B cell (primary cell): ENCODE data around the gene WAC. TPM values are rescaled to one million over a fixed set of nuclear protein-coding genes. Genes with fewer than 3 reads are reported as not detected.

Experiments used
- ATAC-seq: fragments of 200-7000 bp; cut with Tn5 transposase; one replicate; pipeline ENCODE4 v1.10.0; 2021; ENCODE audit warnings: low read depth, mild to moderate bottlenecking, moderate number of reproducible peaks, moderate library complexity
- CTCF ChIA-PET: fragments of 350-600 bp; sonication (Branson Sonifier 250); formaldehyde crosslinking; loops from one replicate; lab custom pipeline; 2021; ENCODE audit warnings: antibody characterized with exemption, inconsistent platforms; lab: Charles Lee
- POLR2A ChIA-PET: fragments of 350-600 bp; sonication (Branson Sonifier 250); formaldehyde crosslinking; loops from one replicate; lab custom pipeline; 2021; ENCODE audit warnings: antibody characterized with exemption; lab: Charles Lee
- DNase-seq: peaks from one replicate; pipeline ENCODE4 v3.0.0; 2013
- H2AFZ ChIP-seq: 2 replicates; pipeline ENCODE4 v1.6.1; 2012; ENCODE audit warnings: mild to moderate bottlenecking, low read depth, low read length; ENCODE audit not compliant: insufficient read depth, poor library complexity, severe bottlenecking
- H3K27ac ChIP-seq, 2 donors: 1 replicate in 1 of 2; 2 replicates in 1 of 2; pipeline ENCODE4 v1.5.1; 2012 to 2013; ENCODE audit warnings: low read length in 2 of 2, mild to moderate bottlenecking in 2 of 2, moderate library complexity in 1 of 2
- H3K27me3 ChIP-seq, 4 experiments: fragments of 200-600 bp in 1 of 4; sonication (generic) in 1 of 4; replicated peaks in 1 of 4; 1 replicate in 2 of 4; 2 replicates in 2 of 4; pipeline versions ENCODE4 v1.6.1 to v1.7.0; 2013 to 2016; ENCODE audit warnings: low read length in 3 of 4, mild to moderate bottlenecking in 2 of 4, mixed read lengths in 1 of 4, moderate library complexity in 1 of 4; ENCODE audit not compliant: insufficient read depth in 4 of 4, control insufficient read depth in 3 of 4; ENCODE audit errors: control extremely low read depth in 1 of 4
- H3K36me3 ChIP-seq, 2 experiments: replicated peaks in 1 of 2; 1 replicate in 1 of 2; 2 replicates in 1 of 2; pipeline versions ENCODE4 v1.6.1 to v1.7.1; 2013; ENCODE audit warnings: low read length in 1 of 2; ENCODE audit not compliant: insufficient read depth in 2 of 2, control insufficient read depth in 1 of 2; ENCODE audit errors: control extremely low read depth in 1 of 2, extremely low read depth in 1 of 2
- H3K4me1 ChIP-seq, 2 donors: fragments of 200-600 bp in 1 of 2; sonication (generic) in 1 of 2; 1 replicate in 1 of 2; 2 replicates in 1 of 2; pipeline versions ENCODE4 v1.5.1 to v1.6.1; 2013 to 2017; ENCODE audit warnings: low read length in 2 of 2; ENCODE audit not compliant: control insufficient read depth in 2 of 2, insufficient read depth in 2 of 2
- H3K4me2 ChIP-seq: replicated peaks from 2 replicates; pipeline ENCODE3; 2012; ENCODE audit warnings: mild to moderate bottlenecking, low read depth, low read length; ENCODE audit not compliant: poor library complexity, severe bottlenecking
- H3K4me3 ChIP-seq, 5 experiments: fragments of 200-600 bp in 1 of 5; sonication (generic) in 1 of 5; 1 replicate in 3 of 5; 2 replicates in 2 of 5; pipeline versions ENCODE4 v1.5.1 to v1.7.0; 2011 to 2016; ENCODE audit warnings: low read length in 4 of 5, mild to moderate bottlenecking in 4 of 5, low read depth in 2 of 5, control low read depth in 1 of 5, moderate library complexity in 1 of 5; ENCODE audit not compliant: insufficient read depth in 1 of 5; ENCODE audit errors: control extremely low read depth in 1 of 5, extremely low read depth in 1 of 5
- H3K79me2 ChIP-seq: fragments of 200-600 bp; sonication (generic); one replicate; pipeline ENCODE4 v1.6.0; 2016; ENCODE audit warnings: low read length; ENCODE audit not compliant: control insufficient read depth, insufficient read depth
- H3K9ac ChIP-seq: fragments of 200-600 bp; sonication (generic); 2 replicates; pipeline ENCODE4 v1.6.1; 2017; ENCODE audit warnings: mild to moderate bottlenecking, low read length, moderate library complexity
- H3K9me3 ChIP-seq, 3 donors: one replicate each; pipeline versions ENCODE4 v1.6.1 to v1.7.1; 2013; ENCODE audit warnings: low read length in 2 of 3; ENCODE audit not compliant: control insufficient read depth in 2 of 3, insufficient read depth in 1 of 3; ENCODE audit errors: control extremely low read depth in 1 of 3
- H4K20me1 ChIP-seq: 2 replicates; pipeline ENCODE4 v1.6.0; 2012; ENCODE audit warnings: mild to moderate bottlenecking, low read length; ENCODE audit not compliant: insufficient read depth, control insufficient read depth, poor library complexity, severe bottlenecking
- H3K27ac Mint-ChIP-seq: one replicate; pipeline ENCODE4 v1.8.0; 2021; ENCODE audit warnings: mixed read lengths
- H3K27me3 Mint-ChIP-seq: one replicate; pipeline ENCODE4 v1.8.0; 2021; ENCODE audit warnings: mixed read lengths
- H3K4me1 Mint-ChIP-seq: one replicate; pipeline ENCODE4 v1.8.0; 2021; ENCODE audit warnings: mixed read lengths
- H3K4me3 Mint-ChIP-seq: one replicate; pipeline ENCODE4 v1.8.0; 2021; ENCODE audit warnings: mixed read lengths
- H3K9me3 Mint-ChIP-seq: one replicate; pipeline ENCODE4 v1.8.0; 2022; ENCODE audit warnings: mixed read lengths; ENCODE audit not compliant: insufficient read depth
- EZH2 ChIP-seq: IDR thresholded peaks from 2 replicates; pipeline ENCODE4 v1.6.1; 2012; ENCODE audit warnings: borderline replicate concordance, low read depth, mild to moderate bottlenecking, moderate library complexity, low read length; ENCODE audit not compliant: insufficient read depth, poor library complexity, severe bottlenecking
- WGBS: methylation state at CpG from one replicate; pipeline ENCODE4 v1.1.5; 2013; ENCODE audit warnings: missing lambda C conversion rate; ENCODE audit not compliant: insufficient coverage; 5-methylcytosine and 5-hydroxymethylcytosine counted together
- intact Hi-C: fragments of 100-400 bp; cut with micrococcal nuclease; formaldehyde crosslinking; loops from one replicate; pipeline ENCODE4 v1.10.0; 2022
- polyA plus RNA-seq: library from polyadenylated mRNA; depleted of rRNA; stranded (reverse); fragments of >200 nt; gene quantifications from 2 replicates; pipeline ENCODE4 v1.2.3, GENCODE V29; 2012
- total RNA-seq, 2 donors: library from RNA; stranded (reverse); fragments of 120-200 nt in 1 of 2; gene quantifications; 1 replicate in 1 of 2; 2 replicates in 1 of 2; pipeline versions ENCODE4 v1.2.3 to v1.2.4, GENCODE V29; 2013 to 2022
- TF ChIP-seq, protein P1 (sequence below): fragments of 200-600 bp; IDR thresholded peaks from one replicate; pipeline ENCODE4 v1.8.0; 2022; ENCODE audit warnings: antibody characterized with exemption, mild to moderate bottlenecking

Gene WAC
- total and polyA plus RNA-seq, 2 donors (not counting 1 experiment from before 2014, with no cell fraction given), result 77.4 to 196 TPM

DNA sequence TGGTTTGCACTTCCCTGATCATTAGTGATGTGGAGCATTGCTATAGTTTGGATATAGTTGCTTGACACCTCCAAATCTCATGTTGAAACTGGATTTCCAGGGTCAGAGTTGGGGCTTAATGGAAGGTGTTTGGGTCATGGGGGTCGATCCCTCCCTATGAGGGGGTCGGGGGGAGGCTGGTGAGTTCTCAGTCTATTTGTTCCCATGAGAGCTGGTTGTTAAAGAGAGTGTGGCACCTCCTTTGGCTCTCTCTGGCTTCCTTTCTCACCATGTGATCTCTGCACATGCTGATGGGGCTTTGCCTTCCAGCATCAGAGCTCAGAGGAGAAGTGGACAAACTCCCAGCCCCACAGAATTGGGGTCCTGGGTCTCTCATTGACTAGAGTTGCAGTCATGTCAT is 107.6 kb downstream of the WAC start:
- TF ChIP-seq, protein P1, sequence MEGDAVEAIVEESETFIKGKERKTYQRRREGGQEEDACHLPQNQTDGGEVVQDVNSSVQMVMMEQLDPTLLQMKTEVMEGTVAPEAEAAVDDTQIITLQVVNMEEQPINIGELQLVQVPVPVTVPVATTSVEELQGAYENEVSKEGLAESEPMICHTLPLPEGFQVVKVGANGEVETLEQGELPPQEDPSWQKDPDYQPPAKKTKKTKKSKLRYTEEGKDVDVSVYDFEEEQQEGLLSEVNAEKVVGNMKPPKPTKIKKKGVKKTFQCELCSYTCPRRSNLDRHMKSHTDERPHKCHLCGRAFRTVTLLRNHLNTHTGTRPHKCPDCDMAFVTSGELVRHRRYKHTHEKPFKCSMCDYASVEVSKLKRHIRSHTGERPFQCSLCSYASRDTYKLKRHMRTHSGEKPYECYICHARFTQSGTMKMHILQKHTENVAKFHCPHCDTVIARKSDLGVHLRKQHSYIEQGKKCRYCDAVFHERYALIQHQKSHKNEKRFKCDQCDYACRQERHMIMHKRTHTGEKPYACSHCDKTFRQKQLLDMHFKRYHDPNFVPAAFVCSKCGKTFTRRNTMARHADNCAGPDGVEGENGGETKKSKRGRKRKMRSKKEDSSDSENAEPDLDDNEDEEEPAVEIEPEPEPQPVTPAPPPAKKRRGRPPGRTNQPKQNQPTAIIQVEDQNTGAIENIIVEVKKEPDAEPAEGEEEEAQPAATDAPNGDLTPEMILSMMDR, result no peak
- no peak for TF ChIP-seq EZH2
- H3K9ac ChIP-seq, result no peak overlapping the region
- Mint-ChIP-seq H3K27ac (no peak overlapping the region), H3K4me3 (no peak overlapping the region), H3K4me1 (no peaks in the 10 kb centered on the region), H3K9me3 (peaks cover 4% of the 10 kb centered on the region), H3K27me3 (peaks cover 11% of the 10 kb centered on the region)
- 50% methylated on average over 2 of the region's 2 CpGs for WGBS
- no peak for DNase-seq
- no peak for ATAC-seq
- intact Hi-C loops, result no loop called here
- no peaks in the 10 kb centered on the region for H4K20me1 ChIP-seq
- no peak overlapping the region for H3K4me2 ChIP-seq
- POLR2A ChIA-PET, result no interaction called here
- H3K27me3 ChIP-seq, result no peaks in the 10 kb centered on the region
- H3K36me3 ChIP-seq, result no peaks in the 10 kb centered on the region
- no peaks in the 10 kb centered on the region for H3K79me2 ChIP-seq
- no peak overlapping the region for H2AFZ ChIP-seq
- CTCF ChIA-PET, result no interaction called here
- no peak overlapping the region for H3K27ac ChIP-seq
- H3K9me3 ChIP-seq, result peaks cover 0 to 13% (median 0%) of the 10 kb centered on the region in 3 donors
- H3K4me1 ChIP-seq, result no peaks in the 10 kb centered on the region
- no peak overlapping the region for H3K4me3 ChIP-seq

DNA sequence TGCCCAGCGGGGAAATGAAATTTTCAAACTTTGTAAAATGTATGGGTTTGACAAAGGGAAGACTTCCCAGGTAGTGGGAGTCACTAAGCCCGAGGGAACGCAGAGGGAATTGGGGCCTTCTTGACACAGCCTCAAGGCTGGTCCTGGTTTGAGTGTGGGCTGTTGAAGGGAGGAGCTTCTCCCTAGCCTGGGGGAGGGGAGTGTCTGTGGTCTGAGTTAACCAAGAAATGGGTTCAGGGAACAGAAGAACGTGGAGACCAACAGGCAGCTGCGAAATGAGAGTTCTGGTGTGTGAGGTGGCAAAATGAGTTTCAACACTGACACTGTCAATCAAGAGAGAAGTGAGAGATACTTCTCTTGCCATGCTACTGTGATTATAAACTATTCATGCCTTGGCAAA is 111.7 kb downstream of the WAC start:
- peaks cover 8% of the 10 kb centered on the region for H3K27me3 Mint-ChIP-seq
- DNase-seq, result no peak
- POLR2A ChIA-PET, result no interaction called here

More for the DNA sequence above, 111.7 kb downstream of the WAC start:
- Histone ChIP-seq H3K4me3 (no peak overlapping the region), H3K4me2 (no peak overlapping the region), H3K27ac (no peak overlapping the region), H3K27me3 (peaks cover 0 to 4% (median 0%) of the 10 kb centered on the region in 4 experiments), H3K9me3 (no peaks in the 10 kb centered on the region), H2AFZ (no peak overlapping the region), H3K9ac (no peak overlapping the region), H3K79me2 (no peaks in the 10 kb centered on the region), H4K20me1 (no peaks in the 10 kb centered on the region), H3K4me1 (no peaks in the 10 kb centered on the region), H3K36me3 (no peaks in the 10 kb centered on the region)
- CTCF ChIA-PET, result no interaction called here
- intact Hi-C loops, result no loop called here
- ATAC-seq, result no peak
- Mint-ChIP-seq H3K4me1 (no peaks in the 10 kb centered on the region), H3K9me3 (peaks cover 2% of the 10 kb centered on the region), H3K27ac (no peak overlapping the region), H3K4me3 (no peak overlapping the region)
- no peak for TF ChIP-seq EZH2
- TF ChIP-seq, protein P1, result no peak
- 78% methylated on average over 4 of the region's 5 CpGs for WGBS
